IMR-90 (cell line): ENCODE data around the gene NTM. TPM values are rescaled to one million over a fixed set of nuclear protein-coding genes. Genes with fewer than 3 reads are reported as not detected.

Experiments
- ATAC-seq: fragments of 200-7000 bp; cut with Tn5 transposase; 2 replicates; pipeline ENCODE4 v1.9.1; 2020; ENCODE audit warnings: low read depth, mild to moderate bottlenecking, moderate library complexity
- BruUV-seq: library from RNA; stranded (reverse); fragments of 400-500 nt; replicated peaks from 2 replicates; lab custom pipeline; 2021; lab: Mats Ljungman, UMichigan
- CTCF ChIA-PET: fragments of 300-600 bp; formaldehyde crosslinking; extraction: SDS; loops from one replicate; lab custom pipeline; 2021; ENCODE audit warnings: antibody characterized with exemption; lab: Yijun Ruan, JAX
- POLR2A ChIA-PET: fragments of 300-600 bp; sonication (Branson Sonifier 250); formaldehyde crosslinking; loops from one replicate; lab custom pipeline; 2022; ENCODE audit warnings: antibody characterized with exemption; ENCODE audit not compliant: unreplicated experiment; lab: Charles Lee
- DNase-seq: peaks from one replicate; pipeline ENCODE4 v3.0.0; 2013
- H2AFZ ChIP-seq: replicated peaks from 2 replicates; pipeline ENCODE3; 2013; ENCODE audit warnings: low read length, mild to moderate bottlenecking; ENCODE audit not compliant: poor library complexity
- H2AK5ac ChIP-seq: 2 replicates; pipeline ENCODE4 v1.6.1; 2013; ENCODE audit warnings: low read depth, low read length, inconsistent platforms
- H2AK9ac ChIP-seq: replicated peaks from 2 replicates; pipeline ENCODE3; 2013; ENCODE audit warnings: mild to moderate bottlenecking, low read depth, low read length, moderate library complexity; ENCODE audit not compliant: poor library complexity
- H2BK120ac ChIP-seq: 2 replicates; pipeline ENCODE4 v1.6.1; 2013; ENCODE audit warnings: low read depth, low read length, inconsistent platforms
- H2BK15ac ChIP-seq: 3 replicates; pipeline ENCODE4 v1.6.1; 2013; ENCODE audit warnings: low read depth, low read length, inconsistent platforms
- H2BK20ac ChIP-seq: 2 replicates; pipeline ENCODE4 v1.6.1; 2013; ENCODE audit warnings: low read depth, mild to moderate bottlenecking, inconsistent platforms, low read length, moderate library complexity
- H2BK5ac ChIP-seq: 2 replicates; pipeline ENCODE4 v1.6.1; 2013; ENCODE audit warnings: mild to moderate bottlenecking, low read depth, low read length, inconsistent platforms; ENCODE audit not compliant: poor library complexity, severe bottlenecking
- H3K14ac ChIP-seq: replicated peaks from 2 replicates; pipeline ENCODE4 v1.6.1; 2013; ENCODE audit warnings: low read depth, low read length, inconsistent platforms
- H3K18ac ChIP-seq: 2 replicates; pipeline ENCODE4 v1.6.1; 2013; ENCODE audit warnings: low read depth, low read length, control low read depth
- H3K23ac ChIP-seq: 2 replicates; pipeline ENCODE4 v1.6.1; 2013; ENCODE audit warnings: low read depth, low read length, inconsistent platforms
- H3K27ac ChIP-seq: 2 replicates; pipeline ENCODE4 v1.5.1; 2013; ENCODE audit warnings: mild to moderate bottlenecking, control low read depth, low read length; ENCODE audit not compliant: insufficient read depth
- H3K27me3 ChIP-seq: 2 replicates; pipeline ENCODE4 v1.6.1; 2013; ENCODE audit warnings: low read length; ENCODE audit not compliant: control insufficient read depth, insufficient read depth
- H3K36me3 ChIP-seq: 2 replicates; pipeline ENCODE4 v1.6.1; 2013; ENCODE audit warnings: low read length, mixed read lengths; ENCODE audit not compliant: control insufficient read depth, insufficient read depth
- H3K4ac ChIP-seq: 2 replicates; pipeline ENCODE4 v1.6.1; 2013; ENCODE audit warnings: low read depth, low read length, inconsistent platforms
- H3K4me1 ChIP-seq: 2 replicates; pipeline ENCODE4 v1.6.1; 2013; ENCODE audit warnings: low read length, mixed read lengths; ENCODE audit not compliant: control insufficient read depth, insufficient read depth
- H3K4me2 ChIP-seq: 2 replicates; pipeline ENCODE4 v1.6.1; 2013; ENCODE audit warnings: low read depth, mild to moderate bottlenecking, control low read depth, low read length, moderate library complexity
- H3K4me3 ChIP-seq: 2 replicates; pipeline ENCODE4 v1.5.1; 2013; ENCODE audit warnings: low read depth, mild to moderate bottlenecking, control low read depth, low read length, moderate library complexity; ENCODE audit not compliant: insufficient read depth
- H3K56ac ChIP-seq: 2 replicates; pipeline ENCODE4 v1.6.1; 2013; ENCODE audit warnings: low read length, inconsistent platforms; ENCODE audit not compliant: insufficient read depth; ENCODE audit errors: extremely low read depth
- H3K79me1 ChIP-seq, 2 experiments: 2 replicates each; pipeline ENCODE4 v1.6.1; 2013; ENCODE audit warnings: low read length in 2 of 2, inconsistent platforms in 1 of 2, low read depth in 1 of 2
- H3K9ac ChIP-seq: 2 replicates; pipeline ENCODE4 v1.6.1; 2013; ENCODE audit warnings: low read depth, low read length, control low read depth
- H3K9me1 ChIP-seq: 2 replicates; pipeline ENCODE4 v1.6.1; 2013; ENCODE audit warnings: low read length, inconsistent platforms; ENCODE audit not compliant: insufficient read depth
- H3K9me3 ChIP-seq: 2 replicates; pipeline ENCODE4 v1.6.1; 2013; ENCODE audit warnings: low read length; ENCODE audit not compliant: control insufficient read depth, insufficient read depth
- H4K20me1 ChIP-seq: 2 replicates; pipeline ENCODE4 v1.6.1; 2013; ENCODE audit warnings: low read length, inconsistent platforms; ENCODE audit not compliant: insufficient read depth
- H4K5ac ChIP-seq: 2 replicates; pipeline ENCODE4 v1.6.1; 2013; ENCODE audit warnings: mild to moderate bottlenecking, low read depth, low read length, control low read depth
- H4K8ac ChIP-seq, 2 experiments: 2 replicates each; pipeline ENCODE4 v1.6.1; 2013; ENCODE audit warnings: low read depth in 2 of 2, low read length in 2 of 2, control low read depth in 1 of 2, inconsistent platforms in 1 of 2
- H4K91ac ChIP-seq: 2 replicates; pipeline ENCODE4 v1.6.1; 2013; ENCODE audit warnings: low read depth, low read length, inconsistent platforms; ENCODE audit not compliant: insufficient read depth
- BHLHE40 ChIP-seq: fragments of 150-350 bp; IDR thresholded peaks from 2 replicates; pipeline ENCODE4 v1.6.1; 2016; ENCODE audit warnings: mild to moderate bottlenecking, low read depth, low read length
- CEBPB ChIP-seq: IDR thresholded peaks from 2 replicates; pipeline ENCODE4 v1.6.1; 2012; ENCODE audit warnings: low read depth, low read length, improper control_type of control experiment
- CHD1 ChIP-seq: IDR thresholded peaks from 2 replicates; pipeline ENCODE4 v1.6.1; 2012; ENCODE audit warnings: low read depth, low read length, improper control_type of control experiment
- FOS ChIP-seq: fragments of 150-350 bp; IDR thresholded peaks from 2 replicates; pipeline ENCODE4 v1.6.1; 2016; ENCODE audit warnings: low read depth, low read length
- MAFK ChIP-seq: IDR thresholded peaks from 2 replicates; pipeline ENCODE4 v1.6.1; 2012; ENCODE audit warnings: low read depth, low read length, improper control_type of control experiment
- MAZ ChIP-seq: IDR thresholded peaks from 2 replicates; pipeline ENCODE4 v1.6.1; 2012; ENCODE audit warnings: low read depth, mild to moderate bottlenecking, low read length, improper control_type of control experiment, moderate library complexity, borderline replicate concordance
- MXI1 ChIP-seq: IDR thresholded peaks from 2 replicates; pipeline ENCODE4 v1.6.1; 2012; ENCODE audit warnings: low read depth, mild to moderate bottlenecking, low read length, moderate library complexity, borderline replicate concordance
- NFE2L2 ChIP-seq: fragments of 150-350 bp; IDR thresholded peaks from 2 replicates; pipeline ENCODE4 v1.6.1; 2016; ENCODE audit warnings: low read depth, mild to moderate bottlenecking, low read length
- POLR2A ChIP-seq: IDR thresholded peaks from 2 replicates; pipeline ENCODE4 v1.6.1; 2012; ENCODE audit warnings: mild to moderate bottlenecking, low read depth, low read length
- RAD21 ChIP-seq: IDR thresholded peaks from 2 replicates; pipeline ENCODE4 v1.6.1; 2012; ENCODE audit warnings: low read length, improper control_type of control experiment
- RCOR1 ChIP-seq: IDR thresholded peaks from 2 replicates; pipeline ENCODE4 v1.6.1; 2012; ENCODE audit warnings: mild to moderate bottlenecking, low read length, improper control_type of control experiment; ENCODE audit not compliant: insufficient replicate concordance
- RFX5 ChIP-seq: IDR thresholded peaks from 2 replicates; pipeline ENCODE4 v1.8.0; 2012; ENCODE audit warnings: low read depth, mild to moderate bottlenecking, low read length, moderate library complexity
- SMC3 ChIP-seq: fragments of 150-350 bp; IDR thresholded peaks from 2 replicates; pipeline ENCODE4 v1.6.1; 2016; ENCODE audit warnings: low read depth, mild to moderate bottlenecking, antibody characterized with exemption, low read length, moderate library complexity
- USF2 ChIP-seq: fragments of 150-350 bp; IDR thresholded peaks from 2 replicates; pipeline ENCODE4 v1.6.1; 2017; ENCODE audit warnings: mild to moderate bottlenecking, antibody characterized with exemption, low read length, low read depth
- WGBS, 2 experiments: methylation state at CpG; one replicate each; pipeline versions ENCODE4 v1.1.5 to v1.1.7; 2013; ENCODE audit warnings: missing lambda C conversion rate in 2 of 2; ENCODE audit not compliant: insufficient read length in 1 of 2; ENCODE audit errors: extremely low coverage in 2 of 2; 5-methylcytosine and 5-hydroxymethylcytosine counted together
- dilution Hi-C: fragments of 300-500 bp; cut with HindIII; formaldehyde crosslinking; loops from one replicate; pipeline ENCODE4 v1.14.3; 2018; ENCODE audit warnings: low sequenced_read_pairs; ENCODE audit not compliant: unreplicated experiment
- in situ Hi-C: fragments of 300-500 bp; cut with MboI; formaldehyde crosslinking; loops from 3 replicates; pipeline ENCODE4 v1.14.3; 2019; ENCODE audit warnings: low sequenced_read_pairs, inconsistent platforms, mixed read lengths
- intact Hi-C: fragments of 100-400 bp; cut with micrococcal nuclease; formaldehyde crosslinking; loops from 2 replicates; pipeline ENCODE4 v1.10.0; 2022
- polyA plus RNA-seq, 3 experiments: library from polyadenylated mRNA; depleted of rRNA; stranded (reverse); fragments of >200 nt; gene quantifications; 2 replicates each; pipeline ENCODE4 v1.2.3, GENCODE V29; 2012; ENCODE audit warnings: low replicate concordance in 1 of 3
- total RNA-seq: library from RNA; depleted of rRNA; stranded (reverse); fragments of >200 nt; gene quantifications from 2 replicates; pipeline ENCODE4 v1.2.3, GENCODE V29; 2012
- TF ChIP-seq, protein P1 (sequence below): fragments of 150-350 bp; IDR thresholded peaks from 2 replicates; pipeline ENCODE4 v1.6.1; 2016; ENCODE audit warnings: low read depth, mild to moderate bottlenecking, low read length, moderate library complexity, borderline replicate concordance
- TF ChIP-seq, protein P2 (sequence below): conservative IDR thresholded peaks from 2 replicates; pipeline ENCODE4 v1.5.1; 2012; ENCODE audit warnings: mild to moderate bottlenecking, low read depth, low read length, improper control_type of control experiment

The NTM gene
- total and polyA plus RNA-seq, 2 of the 4 experiments (the other 2 are of a cell fraction): 19.5 to 25.5 TPM

DNA sequence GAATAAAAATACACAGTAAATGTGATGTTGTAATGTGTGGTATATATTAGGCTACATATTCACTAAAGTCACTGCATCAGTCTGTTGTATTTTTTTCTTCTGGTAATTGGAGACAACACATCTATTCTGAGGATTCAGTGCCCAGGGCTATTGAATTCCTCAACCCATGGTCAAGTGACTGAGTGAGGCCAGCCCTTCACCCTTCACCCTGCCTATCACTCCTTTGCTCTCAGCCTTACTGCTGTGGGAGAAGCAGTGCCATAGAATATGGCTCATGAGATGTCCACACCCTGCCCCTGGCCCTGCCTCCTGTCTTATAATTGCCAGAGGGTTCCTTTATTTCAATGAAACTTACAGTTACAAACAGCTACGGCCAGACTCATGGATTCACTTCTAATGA lies 295.6 kb downstream of the NTM start:
- WGBS, 2 experiments: no CpG with 5 or more reads among the region's 1 CpG
- H3K56ac ChIP-seq: no peak overlapping the region
- no peak overlapping the region for H3K4me2 ChIP-seq
- TF ChIP-seq, protein P1, sequence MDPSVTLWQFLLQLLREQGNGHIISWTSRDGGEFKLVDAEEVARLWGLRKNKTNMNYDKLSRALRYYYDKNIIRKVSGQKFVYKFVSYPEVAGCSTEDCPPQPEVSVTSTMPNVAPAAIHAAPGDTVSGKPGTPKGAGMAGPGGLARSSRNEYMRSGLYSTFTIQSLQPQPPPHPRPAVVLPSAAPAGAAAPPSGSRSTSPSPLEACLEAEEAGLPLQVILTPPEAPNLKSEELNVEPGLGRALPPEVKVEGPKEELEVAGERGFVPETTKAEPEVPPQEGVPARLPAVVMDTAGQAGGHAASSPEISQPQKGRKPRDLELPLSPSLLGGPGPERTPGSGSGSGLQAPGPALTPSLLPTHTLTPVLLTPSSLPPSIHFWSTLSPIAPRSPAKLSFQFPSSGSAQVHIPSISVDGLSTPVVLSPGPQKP: no peak
- TF ChIP-seq RCOR1: no peak
- no peak for TF ChIP-seq FOS
- TF ChIP-seq RAD21: no peak
- TF ChIP-seq MXI1: no peak
- no peak for TF ChIP-seq POLR2A
- no peak for TF ChIP-seq NFE2L2
- TF ChIP-seq BHLHE40: no peak
- no peak for TF ChIP-seq CEBPB
- no peak for TF ChIP-seq MAFK
- TF ChIP-seq CHD1: no peak
- no peak for TF ChIP-seq MAZ
- TF ChIP-seq, protein P2, sequence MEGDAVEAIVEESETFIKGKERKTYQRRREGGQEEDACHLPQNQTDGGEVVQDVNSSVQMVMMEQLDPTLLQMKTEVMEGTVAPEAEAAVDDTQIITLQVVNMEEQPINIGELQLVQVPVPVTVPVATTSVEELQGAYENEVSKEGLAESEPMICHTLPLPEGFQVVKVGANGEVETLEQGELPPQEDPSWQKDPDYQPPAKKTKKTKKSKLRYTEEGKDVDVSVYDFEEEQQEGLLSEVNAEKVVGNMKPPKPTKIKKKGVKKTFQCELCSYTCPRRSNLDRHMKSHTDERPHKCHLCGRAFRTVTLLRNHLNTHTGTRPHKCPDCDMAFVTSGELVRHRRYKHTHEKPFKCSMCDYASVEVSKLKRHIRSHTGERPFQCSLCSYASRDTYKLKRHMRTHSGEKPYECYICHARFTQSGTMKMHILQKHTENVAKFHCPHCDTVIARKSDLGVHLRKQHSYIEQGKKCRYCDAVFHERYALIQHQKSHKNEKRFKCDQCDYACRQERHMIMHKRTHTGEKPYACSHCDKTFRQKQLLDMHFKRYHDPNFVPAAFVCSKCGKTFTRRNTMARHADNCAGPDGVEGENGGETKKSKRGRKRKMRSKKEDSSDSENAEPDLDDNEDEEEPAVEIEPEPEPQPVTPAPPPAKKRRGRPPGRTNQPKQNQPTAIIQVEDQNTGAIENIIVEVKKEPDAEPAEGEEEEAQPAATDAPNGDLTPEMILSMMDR: no peak
- TF ChIP-seq USF2: no peak
- no peak for TF ChIP-seq RFX5
- TF ChIP-seq SMC3: no peak
- no peaks in the 10 kb centered on the region for H3K79me1 ChIP-seq
- ATAC-seq (peak; percentile 33; the same call in 1 of the 2 replicates), DNase-seq (no peak)
- in situ Hi-C loops: no loop called here
- H2AK5ac ChIP-seq: no peak overlapping the region
- H4K8ac ChIP-seq: no peak overlapping the region
- intact Hi-C loops: no loop called here
- H2BK5ac ChIP-seq: no peak overlapping the region
- ChIA-PET CTCF (no interaction called here), POLR2A (no interaction called here)
- peaks cover 2% of the 10 kb centered on the region; the same call in 1 of the 2 replicates for H3K4me1 ChIP-seq
- no peak overlapping the region for H3K4me3 ChIP-seq
- peak overlapping the region; percentile 87; the same call in 1 of the 2 replicates for H2BK120ac ChIP-seq
- H4K5ac ChIP-seq: no peak overlapping the region
- dilution Hi-C loops: no loop called here
- H3K9ac ChIP-seq: no peak overlapping the region
- no peak overlapping the region for H3K18ac ChIP-seq
- no peak overlapping the region for H3K23ac ChIP-seq
- H3K9me3 ChIP-seq: no peaks in the 10 kb centered on the region
- H2BK15ac ChIP-seq: no peak overlapping the region
- 0 out of 2 replicates have a peak, but pooled peaks cover 3% of the 10 kb centered on the region for H3K9me1 ChIP-seq
- peak overlapping the region; percentile 5 for H3K4ac ChIP-seq
- no peaks in the 10 kb centered on the region for H3K36me3 ChIP-seq
- no peak overlapping the region; the same call in 1 of the 2 replicates for H2BK20ac ChIP-seq
- no peak overlapping the region for H3K27ac ChIP-seq
- BruUV-seq: no TSS peak
- H4K20me1 ChIP-seq: no peaks in the 10 kb centered on the region
- H3K14ac ChIP-seq: no peak overlapping the region
- H4K91ac ChIP-seq: no peak overlapping the region; the same call in 1 of the 2 replicates
- H3K27me3 ChIP-seq: no peaks in the 10 kb centered on the region; the same call in 1 of the 2 replicates
- H2AK9ac ChIP-seq: no peak overlapping the region
- no peak overlapping the region for H2AFZ ChIP-seq
